ENCODE measurements around the gene SUN1. TPM values are rescaled to one million over a fixed set of nuclear protein-coding genes. Genes with fewer than 3 reads are reported as not detected.
"Not testable (repeated sequence)": the region's sequence is repeated elsewhere in the genome, so short reads cannot be mapped to it uniquely, and the experiment has no call there.

The SUN1 gene
- total and polyA plus RNA-seq, 2 donors (not counting 3 experiments of a cell fraction or from before 2014, with no cell fraction given): 158 to 410 TPM

GRCh38 chr7:803243-803635 lies 29.0 kb upstream of the SUN1 start:
- H2AFZ ChIP-seq (ENCODE audit: low read depth, low read length): no peak overlapping the region
- dilution Hi-C loops (cut with MboI; ENCODE audit: extremely low pct_ligation_motif_present, low sequenced_read_pairs): no loop called here
- TF ChIP-seq GATA2 (IDR thresholded peaks at IDR 0.05; ENCODE audit: insufficient read depth, insufficient read length, low read depth, low read length) (no peak), MAX (IDR thresholded peaks at IDR 0.05; ENCODE audit: insufficient read depth, insufficient read length) (no peak), EZH2 (IDR thresholded peaks at IDR 0.05; ENCODE audit: borderline replicate concordance, low read depth, low read length, severe bottlenecking) (no peak), CTCF (IDR thresholded peaks at IDR 0.05; ENCODE audit: extremely low read depth in 1 of 2, insufficient read depth in 1 of 2, low read depth in 1 of 2, low read length in 2 of 2) (no peak), POLR2A (IDR thresholded peaks at IDR 0.05; ENCODE audit: low read depth, low read length) (no peak), FOS (IDR thresholded peaks at IDR 0.05; ENCODE audit: borderline replicate concordance, insufficient read depth, low read length) (no peak), POLR2AphosphoS5 (IDR thresholded peaks at IDR 0.05; ENCODE audit: insufficient read depth, low read depth, low read length) (no peak), JUN (IDR thresholded peaks at IDR 0.05; ENCODE audit: borderline replicate concordance, insufficient read depth, insufficient read length, low read depth) (no peak), MYC (IDR thresholded peaks at IDR 0.05; ENCODE audit: low read depth, low read length) (no peak)
- POLR2A ChIA-PET: no interaction called here
- peaks cover 7% of the 10 kb centered on the region for H3K4me1 ChIP-seq (ENCODE audit: control insufficient read depth, extremely low read depth, insufficient read depth, low read length)
- no peaks in the 10 kb centered on the region for H3K27me3 ChIP-seq (ENCODE audit: control insufficient read depth in 2 of 2, insufficient read depth in 2 of 2, low read length in 2 of 2)
- H4K20me1 ChIP-seq (replicated peaks; ENCODE audit: control insufficient read depth, extremely low read depth, insufficient read depth, low read length): no peaks in the 10 kb centered on the region
- no peak overlapping the region for H3K27ac ChIP-seq (ENCODE audit: insufficient read depth, low read depth, low read length)
- H3K4me2 ChIP-seq (ENCODE audit: insufficient read depth, low read length): no peak overlapping the region
- no peaks in the 10 kb centered on the region for H3K36me3 ChIP-seq (ENCODE audit: control insufficient read depth in 2 of 2, extremely low read depth in 1 of 2, insufficient read depth in 2 of 2, low read length in 2 of 2)
- H3K9me3 ChIP-seq (replicated peaks; ENCODE audit: control insufficient read depth, insufficient read depth, low read length): no peaks in the 10 kb centered on the region
- CTCF ChIA-PET: no interaction called here
- H3K9ac ChIP-seq (replicated peaks; ENCODE audit: extremely low read depth, insufficient read depth, low read length): no peak overlapping the region
- no peaks in the 10 kb centered on the region for H3K9me1 ChIP-seq (replicated peaks; ENCODE audit: control insufficient read depth, extremely low read depth, insufficient read depth, low read length)
- no peaks in the 10 kb centered on the region for H3K79me2 ChIP-seq (ENCODE audit: control insufficient read depth, insufficient read depth, low read length)
- intact Hi-C loops (cut with micrococcal nuclease): no loop called here
- DNase-seq (ENCODE audit: low read depth, low spot score) (no peak), FAIRE-seq (no peak)
- BruUV-seq (replicated peaks): no TSS peak
- no peak overlapping the region for H3K4me3 ChIP-seq (replicated peaks in 1 of 3; ENCODE audit: insufficient read depth in 1 of 3, low read depth in 1 of 3, low read length in 3 of 3)

- POLR2A ChIA-PET; BruUV-seq (replicated peaks); intact Hi-C loops (cut with micrococcal nuclease): not testable (repeated sequence)
Measured at GRCh38 chr7:803796-804195, 28.5 kb upstream of the SUN1 start.

More at GRCh38 chr7:803796-804195, 28.5 kb upstream of the SUN1 start:
- H3K9ac ChIP-seq (replicated peaks; ENCODE audit: extremely low read depth, insufficient read depth, low read length); dilution Hi-C loops (cut with MboI; ENCODE audit: extremely low pct_ligation_motif_present, low sequenced_read_pairs); H3K4me3 ChIP-seq (replicated peaks in 1 of 3; ENCODE audit: insufficient read depth in 1 of 3, low read depth in 1 of 3, low read length in 3 of 3); H3K9me1 ChIP-seq (replicated peaks; ENCODE audit: control insufficient read depth, extremely low read depth, insufficient read depth, low read length); H3K4me2 ChIP-seq (ENCODE audit: insufficient read depth, low read length); H2AFZ ChIP-seq (ENCODE audit: low read depth, low read length); H3K36me3 ChIP-seq (ENCODE audit: control insufficient read depth in 2 of 2, extremely low read depth in 1 of 2, insufficient read depth in 2 of 2, low read length in 2 of 2); H3K4me1 ChIP-seq (ENCODE audit: control insufficient read depth, extremely low read depth, insufficient read depth, low read length); DNase-seq (ENCODE audit: low read depth, low spot score); H3K27ac ChIP-seq (ENCODE audit: insufficient read depth, low read depth, low read length); CTCF ChIA-PET; H3K27me3 ChIP-seq (ENCODE audit: control insufficient read depth in 2 of 2, insufficient read depth in 2 of 2, low read length in 2 of 2); FAIRE-seq; H3K79me2 ChIP-seq (ENCODE audit: control insufficient read depth, insufficient read depth, low read length); H3K9me3 ChIP-seq (replicated peaks; ENCODE audit: control insufficient read depth, insufficient read depth, low read length); H4K20me1 ChIP-seq (replicated peaks; ENCODE audit: control insufficient read depth, extremely low read depth, insufficient read depth, low read length): not testable (repeated sequence)

Data from endothelial cell of umbilical vein (primary cell).